Measurements from ENCODE around the gene CMTM1.
A peak's percentile ranks its signal among the peaks of the same experiment; 100 is the strongest.

The CMTM1 gene

GRCh38 chr16:66561381-66562080 is 4.7 kb upstream of the CMTM1 start:
- Histone ChIP-seq H3F3A (ENCODE audit: insufficient read depth, low read length) (no peaks in the 10 kb centered on the region), H3K79me2 (ENCODE audit: low read length) (peaks cover 95% of the 10 kb centered on the region), H3K9me3 (replicated peaks; ENCODE audit: insufficient read depth, low read length) (no peaks in the 10 kb centered on the region), H3K4me1 (ENCODE audit: low read length) (peaks cover 4% of the 10 kb centered on the region; the same call in 1 of the 2 replicates), H3K36me3 (replicated peaks; ENCODE audit: insufficient read depth, low read length) (peaks cover 27% of the 10 kb centered on the region), H3K4me2 (ENCODE audit: low read depth, low read length) (no peak overlapping the region), H3K9ac (ENCODE audit: low read length) (no peak overlapping the region), H3K9me2 (replicated peaks; ENCODE audit: insufficient read depth, low read length) (no peaks in the 10 kb centered on the region), H2AFZ (ENCODE audit: low read length) (no peak overlapping the region), H3K27ac (ENCODE audit: low read length) (no peak overlapping the region), H3K27me3 (replicated peaks; ENCODE audit: insufficient read depth, low read length) (no peaks in the 10 kb centered on the region), H4K20me1 (ENCODE audit: insufficient read depth, low read length) (peaks cover 10% of the 10 kb centered on the region; the same call in 1 of the 2 replicates), H3K4me3 (ENCODE audit: low read length) (no peak overlapping the region)
- TF ChIP-seq EZH2 (optimal IDR thresholded peaks at IDR 0.05; ENCODE audit: low read depth, low read length), result no peak
- TF ChIP-seq CTCF (IDR thresholded peaks at IDR 0.05; ENCODE audit: low read length), result no peak
- TF ChIP-seq EZH2phosphoT487 (IDR thresholded peaks at IDR 0.05; ENCODE audit: low read length), result no peak
- DNase-seq, result no peak

GRCh38 chr16:66562409-66562808 is 3.8 kb upstream of the CMTM1 start:
- DNase-seq, result no peak
- no peak overlapping the region for H3K4me3 ChIP-seq (ENCODE audit: low read length)
- no peaks in the 10 kb centered on the region for H3K9me2 ChIP-seq (replicated peaks; ENCODE audit: insufficient read depth, low read length)
- TF ChIP-seq EZH2 (optimal IDR thresholded peaks at IDR 0.05; ENCODE audit: low read depth, low read length), result no peak
- no peak for TF ChIP-seq EZH2phosphoT487 (IDR thresholded peaks at IDR 0.05; ENCODE audit: low read length)
- peak; percentile 20; the same call in 1 of the 2 replicates for TF ChIP-seq CTCF (IDR thresholded peaks at IDR 0.05; ENCODE audit: low read length)
- no peaks in the 10 kb centered on the region for H3F3A ChIP-seq (ENCODE audit: insufficient read depth, low read length)
- H3K4me2 ChIP-seq (ENCODE audit: low read depth, low read length), result no peak overlapping the region
- H3K9me3 ChIP-seq (replicated peaks; ENCODE audit: insufficient read depth, low read length), result no peaks in the 10 kb centered on the region
- peaks cover 87% of the 10 kb centered on the region for H3K79me2 ChIP-seq (ENCODE audit: low read length)
- no peak overlapping the region for H3K27ac ChIP-seq (ENCODE audit: low read length)
- H3K27me3 ChIP-seq (replicated peaks; ENCODE audit: insufficient read depth, low read length), result no peaks in the 10 kb centered on the region
- H4K20me1 ChIP-seq (ENCODE audit: insufficient read depth, low read length), result peaks cover 8% of the 10 kb centered on the region; the same call in 1 of the 2 replicates
- peaks cover 4% of the 10 kb centered on the region; the same call in 1 of the 2 replicates for H3K4me1 ChIP-seq (ENCODE audit: low read length)
- H3K9ac ChIP-seq (ENCODE audit: low read length), result no peak overlapping the region
- peaks cover 27% of the 10 kb centered on the region for H3K36me3 ChIP-seq (replicated peaks; ENCODE audit: insufficient read depth, low read length)
- H2AFZ ChIP-seq (ENCODE audit: low read length), result no peak overlapping the region

- Histone ChIP-seq H4K20me1 (ENCODE audit: insufficient read depth, low read length) (peaks cover 6% of the 10 kb centered on the region; the same call in 1 of the 2 replicates), H3K36me3 (replicated peaks; ENCODE audit: insufficient read depth, low read length) (peaks cover 27% of the 10 kb centered on the region), H3K9me2 (replicated peaks; ENCODE audit: insufficient read depth, low read length) (no peaks in the 10 kb centered on the region), H3K9ac (ENCODE audit: low read length) (no peak overlapping the region), H3K79me2 (ENCODE audit: low read length) (peaks cover 81% of the 10 kb centered on the region), H3K4me3 (ENCODE audit: low read length) (no peak overlapping the region), H3K9me3 (replicated peaks; ENCODE audit: insufficient read depth, low read length) (no peaks in the 10 kb centered on the region), H3F3A (ENCODE audit: insufficient read depth, low read length) (no peaks in the 10 kb centered on the region), H2AFZ (ENCODE audit: low read length) (no peak overlapping the region), H3K27ac (ENCODE audit: low read length) (no peak overlapping the region), H3K4me1 (ENCODE audit: low read length) (peaks cover 4% of the 10 kb centered on the region; the same call in 1 of the 2 replicates), H3K4me2 (ENCODE audit: low read depth, low read length) (no peak overlapping the region), H3K27me3 (replicated peaks; ENCODE audit: insufficient read depth, low read length) (no peaks in the 10 kb centered on the region)
- no peak for TF ChIP-seq EZH2 (optimal IDR thresholded peaks at IDR 0.05; ENCODE audit: low read depth, low read length)
- no peak for TF ChIP-seq EZH2phosphoT487 (IDR thresholded peaks at IDR 0.05; ENCODE audit: low read length)
- no peak for TF ChIP-seq CTCF (IDR thresholded peaks at IDR 0.05; ENCODE audit: low read length)
- DNase-seq, result no peak
Observed at GRCh38 chr16:66562986-66563385, 3.3 kb upstream of the CMTM1 start.
